Osteocyte (in vitro differentiated cells): ENCODE results near the gene DLG2. TPM values are rescaled to one million over a fixed set of nuclear protein-coding genes. Genes with fewer than 3 reads are reported as not detected.
"Not testable (repeated sequence)": the region's sequence is repeated elsewhere in the genome, so short reads cannot be mapped to it uniquely, and the experiment has no call there.

Source experiments
- DNase-seq: peaks from one replicate; pipeline ENCODE4 v3.0.0; 2021; ENCODE audit warnings: mixed read lengths; ENCODE audit not compliant: unreplicated experiment; ENCODE audit errors: extremely low spot score
- H3K27ac Mint-ChIP-seq: one replicate; pipeline ENCODE4 v1.8.0; 2021; ENCODE audit warnings: mild to moderate bottlenecking, mixed read lengths; ENCODE audit not compliant: unreplicated experiment
- H3K27me3 Mint-ChIP-seq: one replicate; pipeline ENCODE4 v1.8.0; 2021; ENCODE audit warnings: mixed read lengths; ENCODE audit not compliant: unreplicated experiment
- H3K36me3 Mint-ChIP-seq: one replicate; pipeline ENCODE4 v1.8.0; 2021; ENCODE audit warnings: mixed read lengths; ENCODE audit not compliant: unreplicated experiment
- H3K4me1 Mint-ChIP-seq: one replicate; pipeline ENCODE4 v1.8.0; 2021; ENCODE audit warnings: mixed read lengths; ENCODE audit not compliant: unreplicated experiment
- H3K4me3 Mint-ChIP-seq: one replicate; pipeline ENCODE4 v1.8.0; 2021; ENCODE audit warnings: mild to moderate bottlenecking, moderate library complexity, mixed read lengths; ENCODE audit not compliant: unreplicated experiment
- H3K9me3 Mint-ChIP-seq: one replicate; pipeline ENCODE4 v1.8.0; 2021; ENCODE audit warnings: mixed read lengths; ENCODE audit not compliant: unreplicated experiment
- total RNA-seq: library from RNA; stranded (reverse); gene quantifications from 2 replicates; pipeline ENCODE4 v1.2.1, GENCODE V29; 2021
- TF ChIP-seq, protein P1 (sequence below): fragments of 200-600 bp; sonication (generic); IDR thresholded peaks from 2 replicates; pipeline ENCODE4 v1.5.0; 2021; ENCODE audit warnings: antibody characterized with exemption, mild to moderate bottlenecking, moderate library complexity

The DLG2 gene
- total RNA-seq, 1 donor from 2014 or later: 2.1 TPM

DNA sequence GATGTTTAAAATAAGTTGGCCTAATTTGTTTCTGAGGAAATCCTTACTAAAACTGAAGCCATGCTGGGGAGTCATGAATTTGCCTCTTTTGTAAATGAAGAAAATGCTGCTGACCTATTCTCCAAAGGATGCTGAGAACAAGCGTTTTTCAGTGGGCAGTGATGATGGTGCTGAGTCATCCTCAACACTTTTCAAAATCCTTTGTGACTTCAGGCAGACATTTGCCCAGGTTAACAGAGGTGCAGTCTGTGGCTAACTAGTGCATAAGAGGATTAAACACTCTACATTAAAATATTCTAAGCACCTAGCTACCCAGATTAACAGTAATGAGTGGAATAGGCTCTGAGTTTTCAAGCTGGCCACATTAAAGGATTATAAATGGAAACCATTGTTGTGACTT is 509.0 kb downstream of the DLG2 start:
- Mint-ChIP-seq H3K4me1 (no peaks in the 10 kb centered on the region), H3K27ac (no peak overlapping the region)
- no peak for DNase-seq

DNA sequence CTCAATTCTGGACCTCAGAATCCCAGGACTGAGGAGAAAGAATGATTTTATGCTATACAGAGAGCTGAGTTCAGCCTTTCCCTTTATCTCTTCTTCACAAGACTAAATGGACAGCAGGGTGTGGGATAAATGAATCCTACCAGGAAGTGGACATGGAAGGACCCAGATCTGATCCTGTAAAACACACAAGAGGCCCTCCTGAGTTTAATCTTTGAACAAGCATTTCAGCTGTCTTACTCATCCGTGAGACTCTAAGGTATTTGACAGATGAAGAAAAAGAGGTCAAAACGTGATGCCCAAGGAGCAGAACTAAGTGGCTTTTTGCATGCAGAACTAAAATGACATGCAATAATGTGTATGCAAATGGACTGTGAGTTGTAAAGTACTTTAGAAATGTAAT is 511.3 kb downstream of the DLG2 start:
- no peak for DNase-seq
- no peaks in the 10 kb centered on the region for H3K9me3 Mint-ChIP-seq

More for the DNA sequence above, 509.0 kb downstream of the DLG2 start:
- Mint-ChIP-seq H3K36me3 (no peaks in the 10 kb centered on the region), H3K4me3 (no peak overlapping the region), H3K27me3 (no peaks in the 10 kb centered on the region), H3K9me3 (no peaks in the 10 kb centered on the region)
- TF ChIP-seq, protein P1, sequence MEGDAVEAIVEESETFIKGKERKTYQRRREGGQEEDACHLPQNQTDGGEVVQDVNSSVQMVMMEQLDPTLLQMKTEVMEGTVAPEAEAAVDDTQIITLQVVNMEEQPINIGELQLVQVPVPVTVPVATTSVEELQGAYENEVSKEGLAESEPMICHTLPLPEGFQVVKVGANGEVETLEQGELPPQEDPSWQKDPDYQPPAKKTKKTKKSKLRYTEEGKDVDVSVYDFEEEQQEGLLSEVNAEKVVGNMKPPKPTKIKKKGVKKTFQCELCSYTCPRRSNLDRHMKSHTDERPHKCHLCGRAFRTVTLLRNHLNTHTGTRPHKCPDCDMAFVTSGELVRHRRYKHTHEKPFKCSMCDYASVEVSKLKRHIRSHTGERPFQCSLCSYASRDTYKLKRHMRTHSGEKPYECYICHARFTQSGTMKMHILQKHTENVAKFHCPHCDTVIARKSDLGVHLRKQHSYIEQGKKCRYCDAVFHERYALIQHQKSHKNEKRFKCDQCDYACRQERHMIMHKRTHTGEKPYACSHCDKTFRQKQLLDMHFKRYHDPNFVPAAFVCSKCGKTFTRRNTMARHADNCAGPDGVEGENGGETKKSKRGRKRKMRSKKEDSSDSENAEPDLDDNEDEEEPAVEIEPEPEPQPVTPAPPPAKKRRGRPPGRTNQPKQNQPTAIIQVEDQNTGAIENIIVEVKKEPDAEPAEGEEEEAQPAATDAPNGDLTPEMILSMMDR: no peak

DNA sequence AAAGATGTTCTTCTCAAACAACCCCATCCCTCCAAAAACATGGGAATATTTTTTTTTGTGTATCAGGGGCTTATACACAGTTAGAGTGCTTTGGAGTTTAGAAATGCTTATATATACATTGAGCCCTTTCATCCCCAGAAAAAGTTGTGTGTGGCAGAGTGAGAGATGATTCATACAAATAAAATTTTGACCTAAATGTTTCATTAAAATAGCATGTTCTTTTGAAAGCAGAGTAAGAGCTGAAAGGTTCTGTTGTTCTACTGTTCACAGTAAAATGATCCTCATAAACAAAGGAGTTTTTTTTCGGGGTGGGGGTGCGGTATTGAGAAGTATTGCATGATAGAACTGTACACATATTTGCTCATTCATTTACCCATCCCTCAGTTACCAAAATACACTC is 512.4 kb downstream of the DLG2 start:
- Mint-ChIP-seq H3K36me3 (no peaks in the 10 kb centered on the region), H3K4me1 (no peaks in the 10 kb centered on the region), H3K9me3 (no peaks in the 10 kb centered on the region), H3K4me3 (no peak overlapping the region), H3K27ac (no peak overlapping the region), H3K27me3 (peaks cover 2% of the 10 kb centered on the region)
- TF ChIP-seq, protein P1: no peak
- DNase-seq: no peak

More for the DNA sequence above, 511.3 kb downstream of the DLG2 start:
- Mint-ChIP-seq H3K27ac (no peak overlapping the region), H3K36me3 (no peaks in the 10 kb centered on the region), H3K4me3 (no peak overlapping the region), H3K27me3 (no peaks in the 10 kb centered on the region), H3K4me1 (no peaks in the 10 kb centered on the region)
- TF ChIP-seq, protein P1: no peak

DNA sequence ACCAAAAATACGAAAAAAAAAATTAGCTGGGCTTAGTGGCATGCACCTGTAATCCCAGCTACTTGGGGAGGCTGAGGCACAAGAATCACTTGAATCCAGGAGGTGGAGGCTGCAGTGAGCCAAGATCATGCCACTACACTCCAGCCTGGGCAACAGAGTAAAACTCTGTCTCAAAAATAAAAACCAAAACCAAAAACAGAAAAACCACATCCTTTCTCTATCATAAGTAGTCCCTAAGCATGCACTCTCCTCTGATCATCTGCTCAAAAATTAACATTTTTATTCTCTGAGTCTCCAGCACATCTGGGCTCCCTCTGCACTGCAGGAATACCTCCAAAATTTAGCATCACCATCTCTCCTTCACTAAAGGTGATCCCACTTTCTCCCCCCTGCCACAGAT is 516.9 kb downstream of the DLG2 start:
- H3K36me3 Mint-ChIP-seq, H3K4me3 Mint-ChIP-seq, H3K27me3 Mint-ChIP-seq, H3K9me3 Mint-ChIP-seq, DNase-seq, H3K27ac Mint-ChIP-seq, H3K4me1 Mint-ChIP-seq: not testable (repeated sequence)

DNA sequence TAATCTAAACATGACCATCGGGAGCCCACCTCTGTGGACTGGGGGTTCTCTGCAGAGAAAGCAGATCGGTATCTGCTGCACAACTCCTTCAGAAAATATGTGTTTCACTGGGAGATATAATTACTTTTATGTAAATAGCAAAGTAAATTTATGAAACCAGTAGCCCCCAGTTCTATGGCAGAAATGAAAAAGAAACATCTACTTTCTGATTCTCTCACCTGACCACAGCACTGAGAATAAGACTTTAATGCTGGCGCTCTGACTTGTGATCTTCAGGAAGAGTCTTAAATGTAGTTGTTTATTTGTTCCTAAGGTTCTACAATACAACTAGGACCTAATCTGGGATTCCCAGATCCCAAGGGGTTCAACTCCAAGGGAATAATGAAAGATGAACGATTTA is 518.0 kb downstream of the DLG2 start:
- Mint-ChIP-seq H3K9me3 (no peaks in the 10 kb centered on the region), H3K27ac (no peak overlapping the region), H3K4me3 (no peak overlapping the region), H3K4me1 (no peaks in the 10 kb centered on the region), H3K36me3 (no peaks in the 10 kb centered on the region), H3K27me3 (peaks cover 5% of the 10 kb centered on the region)
- TF ChIP-seq, protein P1: no peak
- no peak for DNase-seq

DNA sequence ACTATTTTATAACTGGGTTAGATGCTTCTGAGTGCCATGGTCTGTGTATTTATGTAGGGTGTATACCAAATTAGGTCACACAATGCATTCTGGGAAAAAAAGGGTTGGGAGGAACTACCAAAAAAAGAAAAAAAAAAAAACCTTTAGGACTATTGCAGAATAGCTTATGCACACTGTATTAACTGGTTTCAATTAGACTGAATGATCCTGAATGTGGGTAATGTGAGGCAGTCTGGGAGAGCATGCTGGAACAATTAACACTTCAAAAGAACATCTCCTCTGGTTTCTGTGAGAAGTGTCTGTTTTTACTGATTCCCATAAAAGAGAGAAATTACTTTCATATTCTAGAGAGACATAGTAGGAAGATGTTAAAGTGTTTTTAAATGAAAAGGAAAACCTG is 521.3 kb downstream of the DLG2 start:
- H3K4me1 Mint-ChIP-seq: no peaks in the 10 kb centered on the region
- no peak overlapping the region for H3K27ac Mint-ChIP-seq
- TF ChIP-seq, protein P1: no peak
- H3K36me3 Mint-ChIP-seq: no peaks in the 10 kb centered on the region
- H3K4me3 Mint-ChIP-seq: no peak overlapping the region
- H3K27me3 Mint-ChIP-seq: peaks cover 5% of the 10 kb centered on the region
- no peaks in the 10 kb centered on the region for H3K9me3 Mint-ChIP-seq
- no peak for DNase-seq
